DOHH2 (cell line): ENCODE results near the gene TMEM165.

Source experiments
- H3F3A ChIP-seq: fragments of 200-600 bp; sonication (generic), shearing (Covaris generic); 2 replicates; pipeline ENCODE4 v1.6.0; 2016; ENCODE audit warnings: antibody characterized with exemption, mild to moderate bottlenecking; ENCODE audit not compliant: control insufficient read depth, insufficient read depth
- H3K27ac ChIP-seq: fragments of 200-600 bp; sonication (generic); 2 replicates; pipeline ENCODE4 v1.5.1; 2014; ENCODE audit warnings: low read depth, mild to moderate bottlenecking, low read length, moderate library complexity
- H3K27me3 ChIP-seq: fragments of 200-600 bp; sonication (generic); 2 replicates; pipeline ENCODE4 v1.6.1; 2014; ENCODE audit warnings: mild to moderate bottlenecking, low read length, mixed read lengths; ENCODE audit not compliant: control insufficient read depth
- H3K36me3 ChIP-seq: fragments of 200-600 bp; sonication (generic); 2 replicates; pipeline ENCODE4 v1.6.1; 2014; ENCODE audit warnings: mild to moderate bottlenecking, low read length, moderate library complexity, mixed read lengths; ENCODE audit not compliant: control insufficient read depth
- H3K4me1 ChIP-seq: fragments of 200-600 bp; sonication (generic); 2 replicates; pipeline ENCODE4 v1.6.1; 2014; ENCODE audit warnings: mild to moderate bottlenecking, low read length, mixed read lengths; ENCODE audit not compliant: control insufficient read depth
- H3K4me2 ChIP-seq: fragments of 200-600 bp; sonication (generic); 2 replicates; pipeline ENCODE4 v1.6.0; 2014; ENCODE audit warnings: mild to moderate bottlenecking, low read length, moderate library complexity
- H3K4me3 ChIP-seq: fragments of 200-600 bp; sonication (generic); 2 replicates; pipeline ENCODE4 v1.5.1; 2014; ENCODE audit warnings: mild to moderate bottlenecking, low read length, mixed read lengths
- H3K79me2 ChIP-seq: fragments of 200-600 bp; sonication (generic); 2 replicates; pipeline ENCODE4 v1.6.1; 2014; ENCODE audit warnings: mild to moderate bottlenecking, low read length, mixed read lengths; ENCODE audit not compliant: control insufficient read depth
- H3K9me2 ChIP-seq: fragments of 200-600 bp; sonication (generic); replicated peaks from 2 replicates; pipeline ENCODE4 v1.6.1; 2014; ENCODE audit warnings: mild to moderate bottlenecking, low read length, mixed read lengths; ENCODE audit not compliant: control insufficient read depth
- H3K9me3 ChIP-seq: fragments of 200-600 bp; sonication (generic); 2 replicates; pipeline ENCODE4 v1.6.1; 2014; ENCODE audit warnings: antibody characterized with exemption, low read length, mixed read lengths; ENCODE audit not compliant: control insufficient read depth, insufficient read depth
- H4K20me1 ChIP-seq: fragments of 200-600 bp; sonication (generic); 2 replicates; pipeline ENCODE4 v1.6.0; 2014; ENCODE audit warnings: low read depth, mild to moderate bottlenecking, antibody characterized with exemption, low read length, moderate library complexity; ENCODE audit not compliant: control insufficient read depth, insufficient read depth
- CTCF ChIP-seq: fragments of 200-600 bp; sonication (generic); IDR thresholded peaks from one replicate; pipeline ENCODE4 v1.5.1; 2014; ENCODE audit warnings: antibody characterized with exemption, mild to moderate bottlenecking, low read depth, low read length; ENCODE audit not compliant: poor library complexity, severe bottlenecking
- EZH2phosphoT487 ChIP-seq: fragments of 200-600 bp; sonication (generic); IDR thresholded peaks from 2 replicates; pipeline ENCODE4 v1.6.1; 2017; ENCODE audit warnings: borderline replicate concordance, mild to moderate bottlenecking, antibody characterized with exemption, low read length, moderate library complexity, mixed read lengths

TMEM165 gene

GRCh38 chr4:55369968-55370367, 25.8 kb upstream of the TMEM165 start:
- H3K27me3 ChIP-seq = no peaks in the 10 kb centered on the region
- H4K20me1 ChIP-seq = no peaks in the 10 kb centered on the region
- no peaks in the 10 kb centered on the region for H3K79me2 ChIP-seq
- no peak overlapping the region for H3K27ac ChIP-seq
- no peaks in the 10 kb centered on the region for H3K9me2 ChIP-seq
- H3F3A ChIP-seq = no peaks in the 10 kb centered on the region
- no peaks in the 10 kb centered on the region for H3K4me1 ChIP-seq
- H3K4me2 ChIP-seq = no peak overlapping the region
- no peaks in the 10 kb centered on the region for H3K9me3 ChIP-seq
- no peaks in the 10 kb centered on the region for H3K36me3 ChIP-seq
- H3K4me3 ChIP-seq = no peak overlapping the region
- no peak for TF ChIP-seq EZH2phosphoT487
- TF ChIP-seq CTCF = no peak

- Histone ChIP-seq H4K20me1 (no peaks in the 10 kb centered on the region), H3K9me2 (no peaks in the 10 kb centered on the region), H3K36me3 (no peaks in the 10 kb centered on the region), H3K27me3 (no peaks in the 10 kb centered on the region), H3K9me3 (no peaks in the 10 kb centered on the region), H3K4me3 (no peak overlapping the region), H3F3A (no peaks in the 10 kb centered on the region), H3K27ac (no peak overlapping the region), H3K79me2 (no peaks in the 10 kb centered on the region), H3K4me2 (no peak overlapping the region), H3K4me1 (no peaks in the 10 kb centered on the region)
- TF ChIP-seq CTCF (no peak), EZH2phosphoT487 (no peak)
Measured at GRCh38 chr4:55372259-55372658, 23.5 kb upstream of the TMEM165 start.

GRCh38 chr4:55373461-55373860, 22.3 kb upstream of the TMEM165 start:
- Histone ChIP-seq H3K27ac (no peak overlapping the region), H3K27me3 (no peaks in the 10 kb centered on the region), H3K4me1 (no peaks in the 10 kb centered on the region), H4K20me1 (no peaks in the 10 kb centered on the region), H3K9me2 (no peaks in the 10 kb centered on the region), H3K9me3 (no peaks in the 10 kb centered on the region), H3K4me2 (no peak overlapping the region), H3K36me3 (no peaks in the 10 kb centered on the region), H3K4me3 (no peak overlapping the region), H3F3A (no peaks in the 10 kb centered on the region), H3K79me2 (no peaks in the 10 kb centered on the region)
- TF ChIP-seq CTCF (no peak), EZH2phosphoT487 (no peak)

GRCh38 chr4:55376698-55377097, 19.1 kb upstream of the TMEM165 start:
- no peak for TF ChIP-seq EZH2phosphoT487
- no peak for TF ChIP-seq CTCF
- no peaks in the 10 kb centered on the region for H4K20me1 ChIP-seq
- no peaks in the 10 kb centered on the region for H3K9me3 ChIP-seq
- H3K4me2 ChIP-seq = no peak overlapping the region
- no peak overlapping the region for H3K4me3 ChIP-seq
- H3K79me2 ChIP-seq = no peaks in the 10 kb centered on the region
- no peak overlapping the region for H3K27ac ChIP-seq
- no peaks in the 10 kb centered on the region for H3K27me3 ChIP-seq
- H3K4me1 ChIP-seq = no peaks in the 10 kb centered on the region
- no peaks in the 10 kb centered on the region for H3K9me2 ChIP-seq
- H3K36me3 ChIP-seq = no peaks in the 10 kb centered on the region
- H3F3A ChIP-seq = no peaks in the 10 kb centered on the region
